HepG2 (cell line): ENCODE measurements around the gene OR2F2. TPM values are rescaled to one million over a fixed set of nuclear protein-coding genes. Genes with fewer than 3 reads are reported as not detected.

Source experiments
- ATAC-seq: fragments of 200-7000 bp; cut with Tn5 transposase; 3 replicates; pipeline ENCODE4 v1.9.1; 2020; ENCODE audit warnings: mild to moderate bottlenecking, moderate library complexity
- BruUV-seq: library from RNA; stranded (reverse); fragments of 400-500 nt; replicated peaks from 2 replicates; lab custom pipeline; 2021; lab: Mats Ljungman, UMichigan
- CTCF ChIA-PET: fragments of 300-600 bp; formaldehyde crosslinking; extraction: SDS; loops from one replicate; lab custom pipeline; 2021; ENCODE audit warnings: low total read pairs, inconsistent platforms, low intra/inter-chr PET ratio; lab: Yijun Ruan, JAX
- POLR2A ChIA-PET: fragments of 350-600 bp; sonication (Branson Sonifier 250); formaldehyde crosslinking; loops from one replicate; lab custom pipeline; 2020; ENCODE audit warnings: antibody characterized with exemption, inconsistent platforms; lab: Yijun Ruan, JAX
- DNase-seq: peaks from one replicate; pipeline ENCODE4 v3.0.0-alpha.2; 2015; ENCODE audit warnings: low spot score
- FAIRE-seq: peaks from 3 replicates; lab custom pipeline; 2011; peaks lifted over from hg19 to GRCh38; lab: Jason Lieb, UNC
- H2AFZ ChIP-seq: one replicate; pipeline ENCODE4 v1.6.1; 2011; ENCODE audit warnings: low read length, inconsistent platforms
- H3K27ac ChIP-seq: fragments of 300-600 bp; 3 replicates; pipeline ENCODE4 v1.8.0; 2011; ENCODE audit warnings: mixed run types, mild to moderate bottlenecking, mixed read lengths, low read length, inconsistent platforms; ENCODE audit not compliant: insufficient read depth; ENCODE audit errors: extremely low read length
- H3K27me3 ChIP-seq, 2 experiments: fragments of 200-600 bp in 1 of 2; 2 replicates in 1 of 2; 3 replicates in 1 of 2; pipeline versions ENCODE4 v1.6.0 to v1.8.0; 2011; ENCODE audit warnings: low read length in 2 of 2, mild to moderate bottlenecking in 2 of 2, moderate library complexity in 2 of 2, inconsistent platforms in 1 of 2; ENCODE audit not compliant: insufficient read depth in 2 of 2, control insufficient read depth in 1 of 2
- H3K36me3 ChIP-seq, 2 experiments: fragments of 200-600 bp in 1 of 2; replicated peaks in 1 of 2; 2 replicates in 1 of 2; 3 replicates in 1 of 2; pipeline versions ENCODE4 v1.5.1 to v1.8.0; 2011; ENCODE audit warnings: low read length in 2 of 2, inconsistent platforms in 1 of 2; ENCODE audit not compliant: insufficient read depth in 2 of 2, control insufficient read depth in 1 of 2
- H3K4me1 ChIP-seq: 2 replicates; pipeline ENCODE4 v1.5.1; 2012; ENCODE audit warnings: low read length, inconsistent platforms; ENCODE audit not compliant: insufficient read depth
- H3K4me2 ChIP-seq: 2 replicates; pipeline ENCODE4 v1.6.0; 2011; ENCODE audit warnings: low read depth, low read length, inconsistent platforms
- H3K4me3 ChIP-seq, 3 experiments: fragments of 200-600 bp in 1 of 3; sonication (generic), shearing (Covaris generic) in 1 of 3; replicated peaks in 1 of 3; 2 replicates each; pipeline ENCODE4 v1.5.1; 2011 to 2016; ENCODE audit warnings: low read length in 3 of 3, inconsistent platforms in 2 of 3, low read depth in 2 of 3, mild to moderate bottlenecking in 2 of 3, control low read depth in 1 of 3, mixed read lengths in 1 of 3; ENCODE audit not compliant: insufficient read depth in 1 of 3
- H3K79me2 ChIP-seq: one replicate; pipeline ENCODE4 v1.6.1; 2011; ENCODE audit warnings: low read length, inconsistent platforms; ENCODE audit not compliant: insufficient read depth
- H3K9ac ChIP-seq: 2 replicates; pipeline ENCODE4 v1.6.0; 2011; ENCODE audit warnings: mild to moderate bottlenecking, low read depth, low read length, inconsistent platforms; ENCODE audit not compliant: insufficient read depth
- H3K9me3 ChIP-seq: 2 replicates; pipeline ENCODE4 v1.5.1; 2012; ENCODE audit warnings: mild to moderate bottlenecking, low read length
- H4K20me1 ChIP-seq: 2 replicates; pipeline ENCODE4 v1.6.0; 2011; ENCODE audit warnings: inconsistent platforms, mild to moderate bottlenecking, low read length, moderate library complexity; ENCODE audit not compliant: insufficient read depth
- DR1 ChIP-seq: sonication (generic); formaldehyde crosslinking; IDR thresholded peaks from 2 replicates; pipeline ENCODE4 v1.8.0; 2021; ENCODE audit warnings: mild to moderate bottlenecking, missing genetic modification reagents, inconsistent platforms
- FOXC1 ChIP-seq: sonication (generic); formaldehyde crosslinking; IDR thresholded peaks from 2 replicates; pipeline ENCODE4 v1.8.0; 2022; ENCODE audit warnings: mild to moderate bottlenecking, missing genetic modification reagents, borderline replicate concordance
- GABPB1 ChIP-seq: IDR thresholded peaks from 2 replicates; pipeline ENCODE4 v1.6.1; 2016; ENCODE audit warnings: mild to moderate bottlenecking, missing genetic modification reagents, moderate library complexity, missing compliant biosample characterization
- HDAC1 ChIP-seq: sonication (generic); formaldehyde crosslinking; IDR thresholded peaks from 2 replicates; pipeline ENCODE4 v1.5.1; 2020; ENCODE audit warnings: mild to moderate bottlenecking, missing genetic modification reagents
- KMT2A ChIP-seq: sonication (generic); formaldehyde crosslinking; IDR thresholded peaks from 2 replicates; pipeline ENCODE4 v1.4.0; 2020; ENCODE audit warnings: missing genetic modification reagents
- MAFG ChIP-seq: sonication (generic); formaldehyde crosslinking; IDR thresholded peaks from 2 replicates; pipeline ENCODE4 v1.5.1; 2020; ENCODE audit warnings: mild to moderate bottlenecking, missing genetic modification reagents
- PAX8 ChIP-seq: sonication (generic); formaldehyde crosslinking; IDR thresholded peaks from 2 replicates; pipeline ENCODE4 v1.8.0; 2022; ENCODE audit warnings: mild to moderate bottlenecking, missing genetic modification reagents, borderline replicate concordance
- RFX1 ChIP-seq: fragments of 450-650 bp; IDR thresholded peaks from 2 replicates; pipeline ENCODE4 v1.6.1; 2017
- RORA ChIP-seq: sonication (generic); formaldehyde crosslinking; IDR thresholded peaks from 2 replicates; pipeline ENCODE4 v1.5.0; 2020; ENCODE audit warnings: mild to moderate bottlenecking, missing genetic modification reagents, moderate library complexity
- SPEN ChIP-seq: sonication (generic); formaldehyde crosslinking; IDR thresholded peaks from 2 replicates; pipeline ENCODE4 v1.5.1; 2020; ENCODE audit warnings: low read depth, mild to moderate bottlenecking, missing genetic modification reagents
- TEAD2 ChIP-seq: sonication (generic); formaldehyde crosslinking; IDR thresholded peaks from 2 replicates; pipeline ENCODE4 v1.9.0; 2021; ENCODE audit warnings: missing genetic modification reagents
- ZBTB1 ChIP-seq: sonication (generic); formaldehyde crosslinking; IDR thresholded peaks from 2 replicates; pipeline ENCODE4 v1.4.0; 2020; ENCODE audit warnings: missing genetic modification reagents, borderline replicate concordance
- ZNF10 ChIP-seq: sonication (generic); formaldehyde crosslinking; IDR thresholded peaks from 2 replicates; pipeline ENCODE4 v1.4.0; 2020; ENCODE audit warnings: mild to moderate bottlenecking, low read depth, missing genetic modification reagents, borderline replicate concordance
- ZNF549 ChIP-seq: sonication (generic); formaldehyde crosslinking; IDR thresholded peaks from 2 replicates; pipeline ENCODE4 v1.5.0; 2020; ENCODE audit warnings: missing genetic modification reagents
- ZNF629 ChIP-seq: sonication (generic); formaldehyde crosslinking; conservative IDR thresholded peaks from 2 replicates; pipeline ENCODE4 v1.5.0; 2020; ENCODE audit warnings: missing genetic modification reagents
- ZNF749 ChIP-seq: sonication (generic); formaldehyde crosslinking; IDR thresholded peaks from 2 replicates; pipeline ENCODE4 v1.8.0; 2022; ENCODE audit warnings: mild to moderate bottlenecking, missing genetic modification reagents, moderate library complexity, borderline replicate concordance
- ZNF790 ChIP-seq: sonication (generic); formaldehyde crosslinking; IDR thresholded peaks from 2 replicates; pipeline ENCODE4 v1.8.0; 2022; ENCODE audit warnings: missing genetic modification reagents, mild to moderate bottlenecking, borderline replicate concordance
- ZNF792 ChIP-seq: IDR thresholded peaks from 2 replicates; pipeline ENCODE4 v1.6.1; 2016
- WGBS: methylation state at CpG from one replicate; pipeline ENCODE4 v1.1.6; 2017; ENCODE audit warnings: low lambda C conversion rate; 5-methylcytosine and 5-hydroxymethylcytosine counted together
- in situ Hi-C: cut with HindIII; loops from 2 replicates; pipeline ENCODE4 v1.10.0; 2017; ENCODE audit warnings: low pct_unique_long_range_greater_than_20kb; ENCODE audit not compliant: extremely low pct_ligation_motif_present
- intact Hi-C: fragments of 100-400 bp; cut with micrococcal nuclease; formaldehyde crosslinking; loops from one replicate; pipeline ENCODE4 v1.10.0; 2022; ENCODE audit not compliant: unreplicated experiment
- polyA plus RNA-seq, 8 experiments: library from polyadenylated mRNA; depleted of rRNA in 3 of 8; stranded (reverse) in 7 of 8; unstranded in 1 of 8; fragments of >200 nt; fragmentation: Illumina TruSeq in 4 of 8; extraction: Trizol in 4 of 8; gene quantifications; 2 replicates each; pipeline versions ENCODE4 v1.2.1 to v1.2.3, GENCODE V29; 2011 to 2016; ENCODE audit warnings: low read depth in 4 of 8, missing spikeins in 1 of 8, mixed read lengths in 1 of 8; ENCODE audit not compliant: insufficient read depth in 1 of 8
- total RNA-seq, 5 experiments: library from RNA; depleted of rRNA; stranded (reverse); fragments of >200 nt; fragmentation: Illumina TruSeq; extraction: Trizol; gene quantifications; 2 replicates each; pipeline ENCODE4 v1.2.3, GENCODE V29; 2016; ENCODE audit warnings: low read depth in 1 of 5
- TF ChIP-seq, protein P1 (sequence below): sonication (generic); formaldehyde crosslinking; IDR thresholded peaks from 2 replicates; pipeline ENCODE4 v1.8.1; 2023; ENCODE audit warnings: mild to moderate bottlenecking, missing genetic modification reagents, borderline replicate concordance
- TF ChIP-seq, protein P2 (sequence below): sonication (generic); formaldehyde crosslinking; IDR thresholded peaks from 2 replicates; pipeline ENCODE4 v1.5.1; 2020; ENCODE audit warnings: missing genetic modification reagents, mild to moderate bottlenecking, borderline replicate concordance
- TF ChIP-seq, protein P3 (sequence below): sonication (generic); formaldehyde crosslinking; IDR thresholded peaks from 2 replicates; pipeline ENCODE4 v1.9.0; 2021; ENCODE audit warnings: missing genetic modification reagents, borderline replicate concordance
- TF ChIP-seq, protein P4 (sequence below): sonication (generic); formaldehyde crosslinking; IDR thresholded peaks from 2 replicates; pipeline ENCODE4 v1.5.0; 2020; ENCODE audit warnings: missing genetic modification reagents

The OR2F2 gene
- total and polyA plus RNA-seq, 2 of the 13 experiments (the other 11 are each of a cell fraction or from before 2014, with no cell fraction given), result 0.13 TPM; not detected in 1

DNA sequence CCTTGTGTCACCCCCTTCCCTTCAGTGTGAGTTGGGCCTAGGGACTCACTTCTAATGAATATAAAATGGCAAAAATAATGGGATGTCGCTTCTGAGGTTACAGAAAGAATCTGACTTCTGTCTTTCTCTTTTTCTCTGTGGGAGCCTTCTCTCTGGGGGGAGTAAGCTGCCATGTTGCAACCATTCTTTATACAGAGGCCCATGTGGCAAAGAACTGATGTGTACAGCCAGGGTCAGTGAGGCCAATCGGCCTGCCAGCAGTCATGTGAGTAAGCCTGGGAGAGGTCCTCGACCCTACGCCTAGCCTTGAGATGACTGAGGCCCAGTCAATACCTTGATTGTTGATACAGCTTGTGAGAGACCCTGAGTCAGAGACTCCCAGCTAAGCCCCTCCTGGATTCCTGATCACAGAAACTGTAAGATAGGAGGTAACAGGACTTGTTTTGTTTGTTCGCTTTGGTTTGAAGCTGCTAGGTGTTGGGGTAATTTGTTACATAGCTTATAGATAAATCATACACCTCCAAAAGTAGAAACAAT is 34.7 kb upstream of the OR2F2 start:
- H2AFZ ChIP-seq, result no peak overlapping the region
- FAIRE-seq (peak; percentile 98), DNase-seq (peak; percentile 95), ATAC-seq (peak; percentile 77)
- peaks cover 62% of the 10 kb centered on the region for H3K79me2 ChIP-seq
- intact Hi-C loops (loop anchor here (2.0 to 5.0 kb wide), 2 partner anchors 59 to 77 kb away; no protein-coding TSS in a partner anchor), in situ Hi-C loops (loop anchor here (25.0 kb wide), 1 partner anchor 513 kb away; the partner anchor contains the start of gene ZYX)
- H3K9ac ChIP-seq, result peak overlapping the region; percentile 95
- H3K36me3 ChIP-seq, result peaks cover 0 to 3% of the 10 kb centered on the region in 2 experiments; a peak in 1 of 5 replicates
- H3K9me3 ChIP-seq, result no peaks in the 10 kb centered on the region
- CTCF ChIA-PET, result no interaction called here
- POLR2A ChIA-PET, result interaction anchor here (0.9 to 9.4 kb wide), 7 partner anchors 10 to 505 kb away, joined by 3 to 174 read pairs (median 13); no protein-coding TSS in a partner anchor
- peak overlapping the region; percentile 80 to 97 (median 90) for H3K4me3 ChIP-seq
- 0% methylated on average over 5 of the region's 5 CpGs for WGBS
- BruUV-seq, result no TSS peak
- 0 out of 2 replicates have a peak, but pooled peaks cover 4% of the 10 kb centered on the region for H4K20me1 ChIP-seq
- peak overlapping the region; percentile 99 for H3K27ac ChIP-seq
- H3K27me3 ChIP-seq, result no peaks in the 10 kb centered on the region; a peak in 1 of 5 replicates
- H3K4me2 ChIP-seq, result peak overlapping the region; percentile 89
- peaks cover 56% of the 10 kb centered on the region for H3K4me1 ChIP-seq
- TF ChIP-seq, protein P1, sequence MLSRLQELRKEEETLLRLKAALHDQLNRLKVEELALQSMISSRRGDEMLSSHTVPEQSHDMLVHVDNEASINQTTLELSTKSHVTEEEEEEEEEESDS (CRISPR knock-in tag), result no peak
- TF ChIP-seq TEAD2 (CRISPR knock-in tag) (no peak), SPEN (CRISPR knock-in tag) (peak; percentile 91), ZNF749 (CRISPR knock-in tag) (peak; percentile 61; the same call in 1 of the 2 replicates), MAFG (CRISPR knock-in tag) (no peak), GABPB1 (CRISPR knock-in tag) (peak; percentile 39; the same call in 1 of the 2 replicates), ZNF549 (CRISPR knock-in tag) (no peak), ZNF790 (CRISPR knock-in tag) (no peak), PAX8 (CRISPR knock-in tag) (no peak), KMT2A (peak; percentile 81), ZBTB1 (no peak), RORA (CRISPR knock-in tag) (no peak), DR1 (CRISPR knock-in tag) (no peak), HDAC1 (CRISPR knock-in tag) (peak; percentile 65; the same call in 1 of the 2 replicates), ZNF792 (peak; percentile 51; the same call in 1 of the 2 replicates), RFX1 (no peak), FOXC1 (no peak), ZNF629 (CRISPR knock-in tag) (peak; percentile 95), ZNF10 (CRISPR knock-in tag) (no peak)
- TF ChIP-seq, protein P2, sequence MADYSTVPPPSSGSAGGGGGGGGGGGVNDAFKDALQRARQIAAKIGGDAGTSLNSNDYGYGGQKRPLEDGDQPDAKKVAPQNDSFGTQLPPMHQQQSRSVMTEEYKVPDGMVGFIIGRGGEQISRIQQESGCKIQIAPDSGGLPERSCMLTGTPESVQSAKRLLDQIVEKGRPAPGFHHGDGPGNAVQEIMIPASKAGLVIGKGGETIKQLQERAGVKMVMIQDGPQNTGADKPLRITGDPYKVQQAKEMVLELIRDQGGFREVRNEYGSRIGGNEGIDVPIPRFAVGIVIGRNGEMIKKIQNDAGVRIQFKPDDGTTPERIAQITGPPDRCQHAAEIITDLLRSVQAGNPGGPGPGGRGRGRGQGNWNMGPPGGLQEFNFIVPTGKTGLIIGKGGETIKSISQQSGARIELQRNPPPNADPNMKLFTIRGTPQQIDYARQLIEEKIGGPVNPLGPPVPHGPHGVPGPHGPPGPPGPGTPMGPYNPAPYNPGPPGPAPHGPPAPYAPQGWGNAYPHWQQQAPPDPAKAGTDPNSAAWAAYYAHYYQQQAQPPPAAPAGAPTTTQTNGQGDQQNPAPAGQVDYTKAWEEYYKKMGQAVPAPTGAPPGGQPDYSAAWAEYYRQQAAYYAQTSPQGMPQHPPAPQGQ (CRISPR knock-in tag), result no peak
- TF ChIP-seq, protein P3, sequence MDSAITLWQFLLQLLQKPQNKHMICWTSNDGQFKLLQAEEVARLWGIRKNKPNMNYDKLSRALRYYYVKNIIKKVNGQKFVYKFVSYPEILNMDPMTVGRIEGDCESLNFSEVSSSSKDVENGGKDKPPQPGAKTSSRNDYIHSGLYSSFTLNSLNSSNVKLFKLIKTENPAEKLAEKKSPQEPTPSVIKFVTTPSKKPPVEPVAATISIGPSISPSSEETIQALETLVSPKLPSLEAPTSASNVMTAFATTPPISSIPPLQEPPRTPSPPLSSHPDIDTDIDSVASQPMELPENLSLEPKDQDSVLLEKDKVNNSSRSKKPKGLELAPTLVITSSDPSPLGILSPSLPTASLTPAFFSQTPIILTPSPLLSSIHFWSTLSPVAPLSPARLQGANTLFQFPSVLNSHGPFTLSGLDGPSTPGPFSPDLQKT (CRISPR knock-in tag), result no peak
- TF ChIP-seq, protein P4, sequence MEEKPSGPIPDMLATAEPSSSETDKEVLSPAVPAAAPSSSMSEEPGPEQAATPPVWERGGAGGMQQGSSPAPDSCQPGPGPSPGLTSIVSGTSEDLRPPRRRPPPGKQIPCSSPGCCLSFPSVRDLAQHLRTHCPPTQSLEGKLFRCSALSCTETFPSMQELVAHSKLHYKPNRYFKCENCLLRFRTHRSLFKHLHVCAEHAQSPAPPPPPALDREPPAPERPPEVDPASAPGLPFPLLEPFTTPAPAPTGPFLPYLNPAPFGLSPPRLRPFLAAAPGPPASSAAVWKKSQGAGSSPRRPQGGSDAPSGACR (CRISPR knock-in tag), result no peak
